Adrenal gland (tissue), 5 donors: Measurements from ENCODE around the gene NACA2.

Source experiments
- CTCF ChIP-seq, 6 experiments: fragments of 450-650 bp in 4 of 6; fragments of 200-600 bp in 2 of 6; sonication (generic) in 1 of 6; IDR thresholded peaks; 1 replicate in 5 of 6; 2 replicates in 1 of 6; pipeline versions ENCODE4 v1.5.1 to v1.8.0; 2016 to 2021; ENCODE audit warnings: antibody characterized with exemption in 6 of 6, mild to moderate bottlenecking in 2 of 6, moderate library complexity in 1 of 6
- POLR2A ChIP-seq, 2 donors: fragments of 450-650 bp; IDR thresholded peaks; one replicate each; pipeline ENCODE4 v1.6.1; 2017; ENCODE audit warnings: antibody characterized with exemption in 2 of 2, mild to moderate bottlenecking in 2 of 2, moderate library complexity in 1 of 2
- donor health status: DM: no; HTN: no; CAD: no.

- TF ChIP-seq POLR2A (IDR thresholded peaks at IDR 0.05) (no peak), CTCF (IDR thresholded peaks at IDR 0.05) (no peak)
Measured at GRCh38 chr17:61598014-61598413, 7.0 kb upstream of the NACA2 start.
